Gastroesophageal sphincter (tissue), 4 donors: Measurements from ENCODE around the gene C14orf39. TPM values are rescaled to one million over a fixed set of nuclear protein-coding genes. Genes with fewer than 3 reads are reported as not detected.

Experiments
- ATAC-seq: fragments of 150-250 bp; one replicate; pipeline ENCODE4 v1.9.1; 2016; ENCODE audit warnings: mild to moderate bottlenecking, moderate library complexity
- H3K27ac ChIP-seq, 4 donors: fragments of 200-600 bp; sonication (generic) in 3 of 4; 1 replicate in 3 of 4; 2 replicates in 1 of 4; pipeline ENCODE4 v1.5.1; 2016 to 2019
- H3K27me3 ChIP-seq: fragments of 200-600 bp; sonication (generic); one replicate; pipeline ENCODE4 v1.5.1; 2019
- H3K36me3 ChIP-seq, 2 donors: fragments of 200-600 bp; sonication (generic); one replicate each; pipeline ENCODE4 v1.5.1; 2019; ENCODE audit warnings: control low read depth in 1 of 2
- H3K4me1 ChIP-seq, 3 donors: fragments of 200-600 bp; sonication (generic); 1 replicate in 2 of 3; 2 replicates in 1 of 3; pipeline ENCODE4 v1.5.1; 2016 to 2019; ENCODE audit warnings: control low read depth in 2 of 3
- H3K4me3 ChIP-seq, 2 donors: fragments of 200-600 bp; sonication (generic); one replicate each; pipeline ENCODE4 v1.5.1; 2019; ENCODE audit warnings: mild to moderate bottlenecking in 1 of 2, moderate library complexity in 1 of 2
- H3K9me3 ChIP-seq, 3 donors: fragments of 200-600 bp; sonication (generic); one replicate each; pipeline ENCODE4 v1.5.1; 2017 to 2019; ENCODE audit warnings: control low read depth in 2 of 3
- EP300 ChIP-seq: sonication (generic); formaldehyde crosslinking; IDR thresholded peaks from one replicate; pipeline ENCODE4 v1.6.1; 2017; ENCODE audit warnings: antibody characterized with exemption, mild to moderate bottlenecking
- POLR2A ChIP-seq, 2 donors: fragments of 450-650 bp; IDR thresholded peaks; one replicate each; pipeline ENCODE4 v1.6.1; 2017; ENCODE audit warnings: antibody characterized with exemption in 2 of 2, mild to moderate bottlenecking in 2 of 2, moderate library complexity in 1 of 2
- POLR2AphosphoS5 ChIP-seq: sonication (generic); formaldehyde crosslinking; IDR thresholded peaks from one replicate; pipeline ENCODE4 v1.6.1; 2017; ENCODE audit warnings: antibody characterized with exemption
- WGBS, 2 donors: methylation state at CpG; one replicate each; pipeline ENCODE4 v1.1.5; 2018; ENCODE audit warnings: low coverage in 1 of 2; 5-methylcytosine and 5-hydroxymethylcytosine counted together
- total RNA-seq, 4 donors: library from RNA; depleted of rRNA; stranded (reverse); fragments of >200 nt; gene quantifications; one replicate each; pipeline ENCODE4 v1.1.0, GENCODE V29; 2016
- TF ChIP-seq, protein P1 (sequence below), 4 experiments: fragments of 200-600 bp in 2 of 4; fragments of 450-650 bp in 2 of 4; sonication (generic) in 1 of 4; IDR thresholded peaks; one replicate each; pipeline ENCODE4 v1.5.1; 2017 to 2019; ENCODE audit warnings: antibody characterized with exemption in 4 of 4, mild to moderate bottlenecking in 2 of 4, moderate library complexity in 2 of 4

The C14orf39 gene
- total RNA-seq, 4 donors from 2014 or later = 0.31 to 1.1 TPM; not detected in 2

- no peaks in the 10 kb centered on the region for H3K9me3 ChIP-seq
Measured at GRCh38 chr14:60506985-60507829, 21.3 kb upstream of the C14orf39 start.

GRCh38 chr14:60506462-60506984 lies 20.7 kb upstream of the C14orf39 start:
- no peak for ATAC-seq
- H3K9me3 ChIP-seq = no peaks in the 10 kb centered on the region
- no peaks in the 10 kb centered on the region for H3K36me3 ChIP-seq
- no peak overlapping the region for H3K4me3 ChIP-seq
- no peak overlapping the region for H3K27ac ChIP-seq
- WGBS, 2 donors = 7 to 17% methylated on average over 3 to 12 of the region's 17 CpGs
- peaks cover 0 to 48% (median 21%) of the 10 kb centered on the region in 3 donors for H3K4me1 ChIP-seq
- H3K27me3 ChIP-seq = peaks cover 99% of the 10 kb centered on the region
- TF ChIP-seq, protein P1, sequence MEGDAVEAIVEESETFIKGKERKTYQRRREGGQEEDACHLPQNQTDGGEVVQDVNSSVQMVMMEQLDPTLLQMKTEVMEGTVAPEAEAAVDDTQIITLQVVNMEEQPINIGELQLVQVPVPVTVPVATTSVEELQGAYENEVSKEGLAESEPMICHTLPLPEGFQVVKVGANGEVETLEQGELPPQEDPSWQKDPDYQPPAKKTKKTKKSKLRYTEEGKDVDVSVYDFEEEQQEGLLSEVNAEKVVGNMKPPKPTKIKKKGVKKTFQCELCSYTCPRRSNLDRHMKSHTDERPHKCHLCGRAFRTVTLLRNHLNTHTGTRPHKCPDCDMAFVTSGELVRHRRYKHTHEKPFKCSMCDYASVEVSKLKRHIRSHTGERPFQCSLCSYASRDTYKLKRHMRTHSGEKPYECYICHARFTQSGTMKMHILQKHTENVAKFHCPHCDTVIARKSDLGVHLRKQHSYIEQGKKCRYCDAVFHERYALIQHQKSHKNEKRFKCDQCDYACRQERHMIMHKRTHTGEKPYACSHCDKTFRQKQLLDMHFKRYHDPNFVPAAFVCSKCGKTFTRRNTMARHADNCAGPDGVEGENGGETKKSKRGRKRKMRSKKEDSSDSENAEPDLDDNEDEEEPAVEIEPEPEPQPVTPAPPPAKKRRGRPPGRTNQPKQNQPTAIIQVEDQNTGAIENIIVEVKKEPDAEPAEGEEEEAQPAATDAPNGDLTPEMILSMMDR (IDR thresholded peaks at IDR 0.05) = no peak
- TF ChIP-seq EP300 = no peak
- no peak for TF ChIP-seq POLR2AphosphoS5
- TF ChIP-seq POLR2A (IDR thresholded peaks at IDR 0.05) = no peak

More at GRCh38 chr14:60506985-60507829, 21.3 kb upstream of the C14orf39 start:
- Histone ChIP-seq H3K36me3 (no peaks in the 10 kb centered on the region), H3K27ac (no peak overlapping the region), H3K4me3 (no peak overlapping the region), H3K27me3 (peaks cover 99% of the 10 kb centered on the region), H3K4me1 (peaks cover 0 to 48% (median 21%) of the 10 kb centered on the region in 3 donors)
- TF ChIP-seq, protein P1 (IDR thresholded peaks at IDR 0.05) = no peak
- TF ChIP-seq POLR2AphosphoS5 (no peak), EP300 (no peak), POLR2A (IDR thresholded peaks at IDR 0.05) (no peak)
- 8 to 9% methylated on average over 29 to 32 of the region's 48 CpGs for WGBS, 2 donors
- ATAC-seq = no peak

DNA sequence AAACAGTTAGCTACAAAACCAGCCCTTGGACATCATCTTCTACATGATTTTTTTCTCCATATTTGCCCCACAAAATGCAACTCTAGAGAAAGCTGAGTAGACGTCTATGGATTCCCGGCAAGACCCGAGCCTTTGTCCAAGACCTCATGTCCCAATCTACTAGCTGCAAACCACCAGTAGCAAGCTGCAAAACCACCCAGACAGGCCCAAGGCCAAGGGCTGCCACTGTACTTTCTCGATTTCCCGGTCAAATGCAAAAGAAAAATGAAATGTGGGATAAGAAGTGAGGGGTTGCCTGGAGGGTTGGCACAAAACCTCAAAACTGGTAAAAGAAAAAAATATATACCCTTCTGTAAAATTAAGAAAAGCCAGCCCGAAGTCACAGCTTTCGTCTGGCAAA lies 20.1 kb upstream of the C14orf39 start:
- WGBS, 2 donors = 6 to 17% methylated on average over 2 to 7 of the region's 7 CpGs
- no peaks in the 10 kb centered on the region for H3K9me3 ChIP-seq
- H3K27me3 ChIP-seq = peaks cover 99% of the 10 kb centered on the region
- no peak for ATAC-seq
- H3K27ac ChIP-seq = no peak overlapping the region
- TF ChIP-seq EP300 = no peak
- no peak for TF ChIP-seq POLR2AphosphoS5
- TF ChIP-seq POLR2A (IDR thresholded peaks at IDR 0.05) = no peak
- H3K4me3 ChIP-seq = no peak overlapping the region
- peaks cover 0 to 43% (median 17%) of the 10 kb centered on the region in 3 donors for H3K4me1 ChIP-seq
- no peaks in the 10 kb centered on the region for H3K36me3 ChIP-seq

- peaks cover 0 to 37% (median 11%) of the 10 kb centered on the region in 3 donors for H3K4me1 ChIP-seq
- no peak for ATAC-seq
- H3K9me3 ChIP-seq = no peaks in the 10 kb centered on the region
- no peaks in the 10 kb centered on the region for H3K36me3 ChIP-seq
- no peak overlapping the region for H3K4me3 ChIP-seq
- WGBS, 2 donors = 13 to 30% methylated on average over 2 of the region's 2 CpGs
- TF ChIP-seq POLR2A (IDR thresholded peaks at IDR 0.05) (no peak), EP300 (no peak), POLR2AphosphoS5 (no peak)
- TF ChIP-seq, protein P1 (IDR thresholded peaks at IDR 0.05) = no peak
- no peak overlapping the region for H3K27ac ChIP-seq
- H3K27me3 ChIP-seq = peaks cover 99% of the 10 kb centered on the region
Measured at GRCh38 chr14:60505448-60505847, 19.6 kb upstream of the C14orf39 start.

- H3K9me3 ChIP-seq = no peaks in the 10 kb centered on the region
- peaks cover 87% of the 10 kb centered on the region for H3K27me3 ChIP-seq
- no peak overlapping the region for H3K27ac ChIP-seq
- no peaks in the 10 kb centered on the region for H3K36me3 ChIP-seq
- no peak overlapping the region for H3K4me3 ChIP-seq
- H3K4me1 ChIP-seq = peaks cover 0 to 11% (median 3%) of the 10 kb centered on the region in 3 donors
- no peak for ATAC-seq
- TF ChIP-seq EP300 (no peak), POLR2A (IDR thresholded peaks at IDR 0.05) (no peak), POLR2AphosphoS5 (no peak)
- TF ChIP-seq, protein P1 (IDR thresholded peaks at IDR 0.05) = no peak
Measured at GRCh38 chr14:60502541-60502940, 16.7 kb upstream of the C14orf39 start.
